GM15510 (cell line): ENCODE data around the gene CHST12.

Experiments
- POLR2A ChIP-seq: IDR thresholded peaks from 3 replicates; pipeline ENCODE4 v1.6.1; 2011; ENCODE audit warnings: borderline replicate concordance; ENCODE audit not compliant: insufficient read length; ENCODE audit errors: extremely low read depth

The CHST12 gene

DNA sequence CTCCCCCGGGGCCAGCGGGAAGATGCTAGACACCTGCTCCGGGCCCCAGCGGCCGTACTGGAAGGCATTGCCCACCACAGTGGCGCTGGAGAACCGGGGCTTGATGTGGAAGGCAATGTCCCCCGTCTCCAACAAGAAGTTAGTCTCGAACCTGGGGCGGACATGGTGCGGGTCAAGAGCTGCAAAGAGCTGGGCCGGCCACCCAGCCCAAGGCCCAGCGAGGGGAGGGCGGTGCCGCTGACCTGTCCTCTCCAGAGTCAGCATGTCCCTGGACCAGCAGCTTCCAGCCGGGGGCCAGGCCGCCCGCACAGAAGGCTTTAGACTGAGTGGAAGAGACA, 72.2 kb downstream of the CHST12 start:
- TF ChIP-seq POLR2A, result no peak

DNA sequence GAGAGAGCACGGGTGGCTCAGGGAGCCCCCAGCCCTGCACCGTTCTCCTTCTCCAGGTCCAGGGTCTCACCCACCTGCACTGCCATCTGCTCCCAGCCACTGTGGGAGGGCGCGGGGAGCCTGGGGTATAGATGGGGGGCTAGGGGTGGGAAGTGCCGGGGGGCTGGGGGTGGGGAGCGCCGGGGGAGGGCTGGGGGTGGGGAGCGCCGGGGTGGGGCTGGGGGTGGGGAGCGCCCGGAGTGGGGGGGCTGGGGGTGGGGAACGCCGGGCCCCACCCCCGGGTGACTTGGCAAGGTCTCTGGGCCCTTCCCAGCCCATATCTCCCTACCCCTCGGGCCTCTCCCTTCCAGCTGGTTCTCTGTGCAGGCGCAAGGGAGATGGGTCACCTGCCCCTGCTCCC, 72.9 kb downstream of the CHST12 start, which contains the start of gene GRIFIN:
TSS of gene GRIFIN (minus strand) at position 101 of the 400 bp plus-strand sequence. CDS start at position 86, 15 bp downstream.
- TF ChIP-seq POLR2A, result no peak

DNA sequence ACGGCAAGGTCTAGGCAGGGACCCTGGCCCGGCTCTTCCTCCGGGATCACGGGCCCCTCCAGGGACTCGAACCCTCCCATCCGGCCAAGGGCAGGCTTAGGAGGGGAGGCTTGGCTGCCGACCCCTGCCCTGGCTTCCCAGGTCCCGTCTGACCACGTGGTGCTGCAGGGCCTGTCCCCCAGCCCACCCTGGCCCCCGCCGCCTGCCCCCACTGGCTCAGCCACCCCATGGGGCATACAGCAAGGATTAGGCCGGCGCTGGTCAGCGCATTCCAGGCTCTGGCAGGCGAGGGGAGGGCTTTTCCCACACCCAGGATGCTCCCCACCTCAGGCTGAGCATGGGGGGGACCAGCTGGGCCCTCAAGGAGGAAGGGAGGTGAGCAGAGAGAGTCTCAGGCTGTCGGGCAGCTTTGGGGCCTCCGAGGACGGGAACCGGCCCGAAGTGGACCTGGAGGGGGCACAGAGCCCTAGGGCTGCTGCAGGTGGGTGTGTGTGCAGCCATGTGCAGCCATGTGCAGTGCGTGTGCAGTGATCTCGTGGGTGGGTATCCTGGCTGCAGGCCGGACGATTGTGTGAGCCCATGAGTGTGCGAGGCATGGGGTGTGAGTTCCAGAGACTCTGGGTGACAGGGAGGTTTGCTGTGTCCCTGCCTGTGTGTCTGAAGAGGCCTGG, 73.5 kb downstream of the CHST12 start:
- no peak for TF ChIP-seq POLR2A

DNA sequence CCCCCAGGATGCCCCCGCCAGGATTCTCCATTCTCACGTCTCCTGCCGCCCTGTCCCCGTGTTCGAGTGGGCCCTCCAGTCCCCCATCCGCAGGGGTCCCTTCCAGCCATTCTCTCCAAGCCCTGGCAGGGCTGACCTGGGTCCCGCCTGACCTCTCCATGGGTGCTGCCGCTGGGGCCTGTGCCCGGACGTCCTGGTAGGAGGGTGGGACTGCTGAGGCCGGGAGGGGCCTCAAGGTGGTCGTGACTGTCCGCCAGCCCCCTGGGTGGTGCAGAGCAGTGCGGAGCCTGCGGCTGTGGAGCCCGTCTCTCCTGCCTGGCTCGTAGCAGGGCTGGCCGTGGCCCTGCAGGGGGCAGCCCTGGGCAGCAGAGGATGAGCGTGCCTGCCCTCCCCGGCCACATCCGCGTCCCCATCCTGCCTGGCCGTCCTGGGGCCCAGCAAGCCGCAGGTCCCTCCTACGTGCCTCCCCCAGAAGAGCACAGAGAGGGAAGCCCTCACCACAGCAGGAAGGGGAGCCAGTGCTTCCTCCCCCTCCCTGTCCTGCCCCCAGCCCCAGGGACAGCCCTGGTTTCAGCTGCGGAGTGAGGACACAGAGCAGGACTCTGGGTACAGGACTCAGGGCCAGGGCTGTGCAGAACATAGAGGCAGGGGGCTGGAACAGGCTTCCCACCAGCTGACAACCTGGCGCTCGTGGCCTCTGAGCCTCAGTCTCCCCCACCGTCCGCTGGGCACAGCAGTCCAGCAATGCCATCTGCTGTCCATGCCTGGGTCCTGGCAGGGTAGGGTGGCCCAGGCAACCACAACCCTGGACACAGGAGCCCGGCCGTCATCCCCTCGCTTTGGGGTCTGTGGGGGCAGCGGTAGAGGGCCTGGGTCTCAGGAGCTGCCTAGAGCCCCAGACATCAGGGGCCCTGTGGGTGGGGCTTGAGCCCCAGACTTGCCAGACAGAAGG, 74.3 kb downstream of the CHST12 start:
- no peak for TF ChIP-seq POLR2A

DNA sequence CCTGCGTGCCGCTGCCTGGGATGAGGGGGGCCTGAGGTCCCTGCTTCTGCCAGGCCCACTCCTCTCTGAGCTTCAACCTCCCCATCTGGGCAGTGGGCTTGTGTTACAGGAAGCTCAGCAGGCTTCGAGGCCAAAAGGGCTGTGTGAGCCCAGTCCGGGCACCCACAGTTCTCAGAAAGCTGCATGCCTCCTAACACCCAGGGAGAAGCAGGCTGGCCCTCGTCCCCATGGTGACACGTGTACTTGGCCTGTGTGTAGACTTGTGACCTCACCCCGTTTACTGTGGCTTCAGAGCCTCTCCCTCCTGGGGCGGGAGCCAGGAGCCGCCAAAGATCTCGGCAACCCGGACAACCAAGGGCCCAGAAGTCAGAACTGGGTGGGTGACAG, 75.0 kb downstream of the CHST12 start:
- TF ChIP-seq POLR2A, result no peak

DNA sequence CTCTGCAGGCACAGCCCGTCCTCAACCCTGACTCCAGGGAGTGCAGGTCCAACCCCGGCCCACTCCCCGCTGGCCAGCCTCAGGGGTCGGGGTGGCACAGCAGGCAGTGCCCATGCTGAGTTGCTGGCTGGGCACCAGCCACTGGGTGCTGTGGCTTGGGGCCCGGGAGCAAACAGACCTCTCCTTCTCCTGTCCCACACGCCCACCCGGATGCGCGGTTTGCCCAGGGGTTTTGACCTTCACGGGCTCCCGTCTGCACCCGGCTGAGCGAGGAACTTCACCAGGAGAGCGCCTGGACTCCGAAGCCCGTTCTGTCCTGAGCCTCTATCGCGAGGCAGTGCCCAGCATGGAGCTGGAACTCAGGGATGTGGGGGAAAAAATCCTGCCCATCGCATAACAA, 75.4 kb downstream of the CHST12 start:
- no peak for TF ChIP-seq POLR2A

DNA sequence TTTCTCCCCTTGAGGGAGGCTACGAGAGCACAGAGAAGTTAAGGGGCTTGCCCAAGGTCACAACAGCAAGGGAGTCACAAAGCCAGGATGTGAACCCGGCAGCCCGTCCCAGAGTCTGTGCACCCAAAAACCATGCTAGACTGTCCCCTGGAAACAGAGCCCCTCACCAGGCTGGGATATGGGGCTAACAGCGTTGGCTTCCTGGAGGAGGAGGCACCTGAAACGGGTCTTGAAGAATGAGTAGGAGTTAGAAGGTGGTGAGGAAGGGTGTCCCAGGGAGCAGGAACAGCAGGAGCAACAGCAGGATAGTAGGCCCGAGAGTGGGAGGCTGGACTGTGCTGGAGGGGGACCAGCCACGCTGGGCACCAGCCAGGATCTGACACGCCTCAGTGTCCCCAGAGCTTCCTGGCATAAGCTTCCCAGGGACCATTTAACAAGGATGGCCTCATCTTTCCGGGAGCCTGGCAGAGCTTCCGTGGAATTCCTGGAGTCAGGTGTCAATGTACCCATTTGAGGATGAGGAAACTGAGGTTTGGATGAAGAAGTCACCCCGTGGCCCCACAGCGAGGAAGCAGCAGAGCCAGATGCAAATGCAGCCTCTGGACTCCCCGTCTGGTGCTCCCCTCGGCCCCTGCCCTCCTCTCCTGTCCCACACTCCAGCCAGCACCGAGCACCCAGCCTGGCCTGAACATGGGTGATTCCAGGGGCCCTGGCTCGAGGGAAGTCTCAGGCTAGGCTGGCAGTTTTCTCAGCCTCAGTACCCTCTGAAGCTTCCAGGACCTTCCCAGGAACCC, 76.1 kb downstream of the CHST12 start:
- no peak for TF ChIP-seq POLR2A

DNA sequence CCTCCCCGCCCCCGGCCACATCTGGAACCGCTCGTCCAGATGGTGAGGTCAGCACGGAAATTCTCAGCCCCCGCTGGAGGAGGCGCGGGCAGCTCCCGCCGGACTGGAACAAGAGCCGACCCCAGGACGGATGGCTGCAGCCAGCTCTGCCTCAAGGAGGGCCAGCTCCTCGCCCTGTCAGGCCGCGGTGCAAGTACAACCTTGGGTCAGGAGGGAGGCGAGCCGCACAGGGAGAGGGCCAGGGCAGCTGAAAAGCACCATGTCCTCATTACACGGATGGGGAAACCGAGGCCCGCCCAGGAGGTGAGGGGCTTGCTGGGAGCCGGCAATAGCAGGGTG, 76.6 kb downstream of the CHST12 start:
- TF ChIP-seq POLR2A, result no peak

DNA sequence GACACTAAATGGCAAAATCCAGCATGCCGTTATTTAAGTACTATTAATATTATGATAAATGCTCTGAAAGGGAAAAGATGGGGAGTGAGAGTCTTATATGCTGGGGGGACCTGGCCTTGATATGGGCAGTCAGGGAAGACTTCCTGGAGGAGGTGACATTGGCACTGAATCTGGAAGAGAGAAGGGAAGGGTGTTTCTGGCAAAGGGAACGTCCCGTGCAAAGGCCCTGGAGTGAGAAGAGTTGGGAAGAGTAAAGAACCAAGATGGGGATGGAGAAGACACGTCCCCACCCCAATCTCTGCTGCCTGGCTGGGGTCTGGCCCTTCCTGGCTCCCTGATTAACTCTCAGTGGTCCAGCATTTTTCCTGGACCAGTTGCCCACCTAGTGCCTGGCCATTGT, 77.8 kb downstream of the CHST12 start:
- no peak for TF ChIP-seq POLR2A

DNA sequence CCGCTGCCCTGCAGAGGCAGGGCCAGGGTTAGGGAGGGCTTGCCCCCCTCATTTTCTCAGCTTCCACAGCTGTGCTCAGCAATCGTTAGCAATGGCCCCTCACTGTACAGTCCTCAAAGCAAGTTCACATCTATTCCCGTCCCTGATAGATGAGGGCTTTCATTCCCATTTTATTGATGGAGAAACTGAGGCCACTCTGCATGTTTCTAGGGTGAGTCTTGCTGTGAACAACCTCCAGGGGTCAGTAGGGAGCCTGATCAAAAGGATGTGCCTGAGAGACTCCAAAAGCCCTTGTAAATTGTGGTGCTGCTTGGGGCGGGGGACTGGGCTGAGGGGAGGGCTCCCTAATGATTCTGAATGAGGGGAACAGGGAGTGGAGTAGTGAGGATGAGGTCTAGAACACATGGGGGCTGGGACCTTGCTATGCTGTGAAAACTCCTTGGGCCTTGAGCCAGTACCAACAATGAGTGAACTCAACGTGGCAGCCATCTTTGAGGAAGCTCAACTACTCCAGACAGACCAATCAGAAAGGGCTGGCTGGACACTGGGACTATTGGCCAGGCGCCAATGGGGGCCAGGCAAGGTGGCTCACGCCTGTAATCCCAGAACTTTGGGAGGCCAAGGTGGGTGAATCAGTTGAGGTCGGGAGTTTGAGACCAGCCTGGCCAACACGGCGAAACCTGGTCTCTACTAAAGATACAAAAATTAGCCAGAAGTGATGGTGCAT, 79.5 kb downstream of the CHST12 start:
- no peak for TF ChIP-seq POLR2A

DNA sequence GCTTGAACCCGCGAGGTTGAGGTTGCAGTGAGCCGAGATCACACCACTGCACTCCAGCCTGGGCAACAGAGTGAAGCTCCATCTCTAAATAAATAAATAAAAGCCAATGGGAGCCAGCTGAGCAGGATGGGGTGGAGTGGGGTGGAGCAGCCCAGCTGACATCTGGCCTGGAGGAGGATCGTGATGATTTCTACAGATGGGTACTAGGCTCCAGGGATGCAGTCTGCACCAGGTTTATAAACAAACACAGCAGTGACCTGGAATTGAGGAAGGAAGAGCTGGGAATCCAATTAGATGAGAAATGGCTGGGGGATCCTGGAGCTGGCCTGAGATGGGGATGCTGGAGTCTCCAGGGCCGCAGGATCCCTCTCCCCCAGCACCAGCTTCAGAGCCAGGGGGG, 80.1 kb downstream of the CHST12 start:
- no peak for TF ChIP-seq POLR2A

DNA sequence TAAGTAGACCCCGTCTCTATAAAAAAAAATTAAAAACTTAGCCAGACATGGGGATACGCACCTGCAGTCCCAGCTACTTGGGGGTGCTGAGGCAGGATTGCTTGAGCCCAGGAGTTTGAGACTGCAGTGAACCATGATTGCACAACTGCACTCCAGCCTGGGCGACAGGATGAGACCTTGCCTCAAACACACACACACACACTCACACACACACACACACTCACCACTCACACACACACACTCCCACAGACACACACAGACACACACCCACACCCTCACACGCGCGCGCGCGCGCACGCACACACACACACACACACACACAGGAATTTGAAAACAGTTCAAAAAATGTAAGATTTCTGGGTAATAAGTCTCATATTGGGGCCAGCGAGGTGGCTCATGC, 81.5 kb downstream of the CHST12 start:
- TF ChIP-seq POLR2A, result no peak

DNA sequence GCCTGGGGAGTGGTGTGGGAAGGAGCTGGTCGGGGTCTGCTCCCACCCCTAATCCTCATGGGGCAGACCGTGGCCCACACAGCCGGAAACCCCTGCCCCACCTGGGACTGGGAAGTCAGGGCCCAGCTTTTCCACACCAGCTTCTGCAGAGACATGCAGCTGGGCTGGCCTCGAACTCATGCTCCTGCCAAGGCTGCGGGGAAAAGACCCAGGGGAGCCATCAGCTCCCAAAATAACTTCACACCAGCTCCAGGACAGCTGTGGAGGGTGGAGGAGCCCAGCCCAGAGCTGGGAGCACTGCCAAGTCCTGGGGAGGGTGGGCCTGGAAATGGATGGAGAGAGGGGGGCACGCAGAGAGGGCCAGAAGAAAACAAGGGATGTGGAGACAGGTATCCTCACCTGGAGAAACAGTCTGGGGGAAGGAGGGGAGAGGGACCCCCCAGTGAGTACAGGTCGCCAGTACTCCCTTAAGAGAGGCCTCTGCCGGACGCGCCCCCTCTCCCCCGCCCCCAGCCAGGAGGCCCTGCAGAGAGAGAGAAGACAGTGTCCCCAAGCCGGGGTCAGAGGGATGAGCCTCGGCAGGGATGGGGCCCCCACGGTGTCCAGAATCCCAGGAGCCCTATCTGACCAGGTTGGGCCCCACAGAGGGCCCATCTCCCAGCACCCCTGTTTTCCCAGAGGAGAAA, 84.3 kb downstream of the CHST12 start:
- no peak for TF ChIP-seq POLR2A

DNA sequence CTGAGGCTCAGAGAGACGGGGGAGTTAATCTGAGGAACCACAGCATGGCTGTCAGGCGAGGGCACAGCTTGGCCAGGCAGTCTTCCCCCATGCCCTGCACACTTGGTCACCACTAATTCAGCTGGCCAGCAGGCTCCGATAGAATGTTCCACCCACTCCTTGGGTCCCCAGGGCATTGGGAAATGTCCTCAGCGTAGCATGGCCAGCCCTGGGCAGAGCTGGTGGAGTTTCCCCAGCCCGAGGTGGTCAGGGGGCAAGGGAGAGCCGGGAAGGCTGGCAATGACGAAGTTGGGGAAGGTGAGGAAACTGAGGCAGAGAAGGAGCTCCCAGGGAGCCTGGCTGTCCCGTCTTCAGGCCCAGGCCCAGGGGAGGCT, 84.8 kb downstream of the CHST12 start:
- TF ChIP-seq POLR2A, result no peak
